ENCODE measurements around the gene NCCRP1.
A peak's percentile ranks its signal among the peaks of the same experiment; 100 is the strongest.

NCCRP1 gene

DNA sequence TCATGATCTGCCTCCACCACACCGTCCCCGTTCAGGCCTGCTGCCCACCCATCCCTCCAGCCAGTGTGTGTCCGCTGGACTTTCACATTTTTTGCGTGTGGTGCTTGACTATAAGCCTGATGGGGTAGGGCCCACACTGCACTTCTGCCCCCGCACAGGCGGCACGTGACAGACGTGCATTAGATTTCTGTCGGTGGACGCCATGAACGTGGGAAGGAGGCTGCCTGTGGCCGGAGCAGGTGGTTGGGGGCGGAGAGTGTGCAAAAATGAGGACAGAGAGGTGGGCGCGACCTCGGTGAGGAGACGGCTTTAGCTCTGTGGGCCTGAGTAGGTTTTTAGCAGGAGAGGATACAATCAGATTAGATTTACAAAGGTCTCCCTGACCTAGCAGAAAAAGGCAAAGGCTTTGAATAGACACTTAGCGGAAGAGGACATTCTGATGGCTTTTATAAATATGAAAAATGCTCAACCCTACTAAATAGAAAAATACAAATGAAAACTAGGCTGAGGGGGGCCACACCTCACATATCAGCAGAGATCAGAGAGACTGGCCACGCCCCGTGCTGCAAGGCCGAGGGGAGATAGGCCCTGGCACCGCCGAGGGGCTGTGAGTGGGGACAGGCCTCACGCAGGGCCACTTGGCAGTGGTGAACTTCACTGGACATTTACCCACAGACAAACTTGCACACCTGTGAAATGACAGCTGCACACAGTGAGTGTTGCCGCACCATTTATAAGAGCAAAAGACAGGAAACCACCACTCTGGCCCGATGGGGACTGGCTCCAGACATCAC is 45.8 kb upstream of the NCCRP1 start:
- no peak overlapping the region for H3K4me2 ChIP-seq (ENCODE audit: low read length)
- no peak overlapping the region for H3K9ac ChIP-seq (ENCODE audit: low read length)

DNA sequence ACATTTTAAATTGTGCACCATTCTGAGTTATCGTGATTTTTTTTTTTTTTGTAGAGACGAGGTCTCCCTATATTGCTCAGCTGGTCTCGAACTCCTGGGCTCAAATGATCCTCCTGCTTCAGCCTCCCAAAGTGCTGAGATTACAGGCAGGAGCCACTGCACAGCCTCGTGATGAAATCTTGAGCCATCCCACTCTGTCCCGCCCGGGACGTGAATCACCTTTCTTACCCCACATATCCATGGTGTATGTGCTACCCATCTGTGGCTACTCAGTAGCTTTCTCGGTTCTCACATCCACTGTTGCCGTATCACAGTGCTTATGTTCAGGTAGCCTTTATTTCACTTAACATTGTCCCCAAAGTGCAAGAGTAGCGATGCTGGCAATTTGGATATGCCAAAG is 44.7 kb upstream of the NCCRP1 start:
- no peak overlapping the region for H4K91ac ChIP-seq (ENCODE audit: low read depth, low read length)
- H2BK5ac ChIP-seq (ENCODE audit: low read depth, low read length, poor library complexity) = no peak overlapping the region
- no peak overlapping the region for H3K27ac ChIP-seq (ENCODE audit: low read depth, low read length)
- no peak overlapping the region for H4K12ac ChIP-seq (ENCODE audit: low read depth, low read length)
- no peak overlapping the region for H3K18ac ChIP-seq (ENCODE audit: low read length)
- H3K23ac ChIP-seq (ENCODE audit: low read length) = no peak overlapping the region
- H2AK5ac ChIP-seq (ENCODE audit: low read length) = no peak overlapping the region
- no peak overlapping the region for H3K14ac ChIP-seq (ENCODE audit: low read length)
- H3K4me3 ChIP-seq (ENCODE audit: low read depth, low read length) = no peak overlapping the region
- H2BK12ac ChIP-seq (ENCODE audit: low read length) = no peak overlapping the region
- DNase-seq = peak; percentile 57 to 69
- H3K9ac ChIP-seq (ENCODE audit: low read length) = no peak overlapping the region
- WGBS (ENCODE audit: extremely low coverage, insufficient coverage, insufficient read length) = no CpG with 5 or more reads among the region's 10 CpGs
- peaks cover 26% of the 10 kb centered on the region for H3K79me2 ChIP-seq (ENCODE audit: control insufficient read depth, insufficient read depth, low read length, poor library complexity)
- H4K8ac ChIP-seq (ENCODE audit: low read depth, low read length) = no peak overlapping the region
- H3K79me1 ChIP-seq (ENCODE audit: low read length) = peaks cover 21% of the 10 kb centered on the region
- H3K9me3 ChIP-seq (ENCODE audit: insufficient read depth, low read depth, low read length) = no peaks in the 10 kb centered on the region
- H3K4me2 ChIP-seq (ENCODE audit: low read length) = no peak overlapping the region
- peaks cover 3 to 4% of the 10 kb centered on the region in 2 experiments for H3K36me3 ChIP-seq (ENCODE audit: control insufficient read depth in 1 of 2, insufficient read depth in 2 of 2, low read length in 2 of 2)
- no peak overlapping the region for H2AFZ ChIP-seq (ENCODE audit: insufficient read depth, low read length, poor library complexity)
- peaks cover 38 to 42% of the 10 kb centered on the region in 2 experiments for H3K4me1 ChIP-seq (ENCODE audit: control insufficient read depth in 1 of 2, insufficient read depth in 2 of 2, low read length in 2 of 2)
- no peak overlapping the region for H3K4ac ChIP-seq (ENCODE audit: low read depth, low read length)
- H3K27me3 ChIP-seq (ENCODE audit: insufficient read depth, low read length) = no peaks in the 10 kb centered on the region
- H2BK120ac ChIP-seq (ENCODE audit: insufficient read depth, low read length, poor library complexity) = no peak overlapping the region

More for the DNA sequence above, 45.8 kb upstream of the NCCRP1 start:
- H3K79me1 ChIP-seq (ENCODE audit: low read length) = peaks cover 16% of the 10 kb centered on the region
- peaks cover 3 to 4% of the 10 kb centered on the region in 2 experiments for H3K36me3 ChIP-seq (ENCODE audit: control insufficient read depth in 1 of 2, insufficient read depth in 2 of 2, low read length in 2 of 2)
- peak overlapping the region; percentile 7 for H3K4ac ChIP-seq (ENCODE audit: low read depth, low read length)
- H4K91ac ChIP-seq (ENCODE audit: low read depth, low read length) = no peak overlapping the region
- H4K8ac ChIP-seq (ENCODE audit: low read depth, low read length) = no peak overlapping the region
- peaks cover 22% of the 10 kb centered on the region for H3K79me2 ChIP-seq (ENCODE audit: control insufficient read depth, insufficient read depth, low read length, poor library complexity)
- no peak overlapping the region for H3K14ac ChIP-seq (ENCODE audit: low read length)
- H2BK120ac ChIP-seq (ENCODE audit: insufficient read depth, low read length, poor library complexity) = no peak overlapping the region
- no peak overlapping the region for H3K27ac ChIP-seq (ENCODE audit: low read depth, low read length)
- no peaks in the 10 kb centered on the region for H3K27me3 ChIP-seq (ENCODE audit: insufficient read depth, low read length)
- no peak for DNase-seq
- no peak overlapping the region for H2BK5ac ChIP-seq (ENCODE audit: low read depth, low read length, poor library complexity)
- no peak overlapping the region for H3K4me3 ChIP-seq (ENCODE audit: low read depth, low read length)
- no CpG with 5 or more reads among the region's 26 CpGs for WGBS (ENCODE audit: extremely low coverage, insufficient coverage, insufficient read length)
- no peak overlapping the region for H3K23ac ChIP-seq (ENCODE audit: low read length)
- no peak overlapping the region for H2AK5ac ChIP-seq (ENCODE audit: low read length)
- H2AFZ ChIP-seq (ENCODE audit: insufficient read depth, low read length, poor library complexity) = no peak overlapping the region
- H2BK12ac ChIP-seq (ENCODE audit: low read length) = no peak overlapping the region
- no peak overlapping the region for H4K12ac ChIP-seq (ENCODE audit: low read depth, low read length)
- peaks cover 28 to 31% of the 10 kb centered on the region in 2 experiments for H3K4me1 ChIP-seq (ENCODE audit: control insufficient read depth in 1 of 2, insufficient read depth in 2 of 2, low read length in 2 of 2)
- H3K18ac ChIP-seq (ENCODE audit: low read length) = peak overlapping the region; percentile 49
- no peaks in the 10 kb centered on the region for H3K9me3 ChIP-seq (ENCODE audit: insufficient read depth, low read depth, low read length)

DNA sequence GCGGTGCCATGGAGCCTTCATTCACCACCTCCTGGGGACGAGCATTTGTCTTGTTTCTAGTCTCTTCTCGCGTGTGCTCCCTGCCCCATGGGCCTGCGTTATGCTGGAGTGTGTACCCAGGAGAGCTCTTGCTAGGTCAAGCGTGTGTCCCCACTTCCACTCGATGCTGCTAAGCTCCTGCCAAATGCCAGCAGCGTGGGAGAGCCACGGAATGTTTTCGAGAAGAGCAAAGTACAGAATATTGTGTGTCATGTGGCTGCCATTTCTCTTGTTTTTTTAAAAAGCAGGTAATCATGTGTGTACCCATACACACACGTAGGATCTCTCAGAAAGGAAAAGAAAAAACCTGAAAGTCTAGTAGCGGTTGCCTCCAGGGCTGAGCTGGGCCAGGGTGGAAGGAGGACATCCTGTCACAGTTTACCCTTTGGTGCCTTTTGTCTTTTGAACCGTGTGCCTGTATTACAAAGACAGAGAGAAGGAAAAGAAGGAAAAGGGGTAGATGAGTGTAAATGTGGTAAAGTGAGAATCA is 42.6 kb upstream of the NCCRP1 start:
- Histone ChIP-seq H3K4me2 (ENCODE audit: low read length) (peak overlapping the region; percentile 24), H3K36me3 (ENCODE audit: control insufficient read depth in 1 of 2, insufficient read depth in 2 of 2, low read length in 2 of 2) (peaks cover 6 to 12% of the 10 kb centered on the region in 2 experiments), H3K9ac (ENCODE audit: low read length) (no peak overlapping the region), H4K12ac (ENCODE audit: low read depth, low read length) (peak overlapping the region; percentile 68), H2AK5ac (ENCODE audit: low read length) (peak overlapping the region; percentile 42), H3K27ac (ENCODE audit: low read depth, low read length) (peak overlapping the region; percentile 85), H3K14ac (ENCODE audit: low read length) (peak overlapping the region; percentile 88), H4K8ac (ENCODE audit: low read depth, low read length) (peak overlapping the region; percentile 59), H2AFZ (ENCODE audit: insufficient read depth, low read length, poor library complexity) (peak overlapping the region; percentile 63), H2BK12ac (ENCODE audit: low read length) (peak overlapping the region; percentile 90), H3K23ac (ENCODE audit: low read length) (no peak overlapping the region), H3K4ac (ENCODE audit: low read depth, low read length) (peak overlapping the region; percentile 77), H3K79me1 (ENCODE audit: low read length) (peaks cover 22% of the 10 kb centered on the region), H2BK5ac (ENCODE audit: low read depth, low read length, poor library complexity) (peak overlapping the region; percentile 81), H3K27me3 (ENCODE audit: insufficient read depth, low read length) (no peaks in the 10 kb centered on the region), H3K18ac (ENCODE audit: low read length) (peak overlapping the region; percentile 90), H3K79me2 (ENCODE audit: control insufficient read depth, insufficient read depth, low read length, poor library complexity) (peaks cover 30% of the 10 kb centered on the region), H3K4me3 (ENCODE audit: low read depth, low read length) (no peak overlapping the region), H4K91ac (ENCODE audit: low read depth, low read length) (peak overlapping the region; percentile 90), H3K4me1 (ENCODE audit: control insufficient read depth in 1 of 2, insufficient read depth in 2 of 2, low read length in 2 of 2) (peaks cover 45 to 58% of the 10 kb centered on the region in 2 experiments), H2BK120ac (ENCODE audit: insufficient read depth, low read length, poor library complexity) (peak overlapping the region; percentile 84), H3K9me3 (ENCODE audit: insufficient read depth, low read depth, low read length) (peaks cover 2% of the 10 kb centered on the region)
- WGBS (ENCODE audit: extremely low coverage, insufficient coverage, insufficient read length) = no CpG with 5 or more reads among the region's 13 CpGs
- peak; percentile 76 to 78 for DNase-seq

DNA sequence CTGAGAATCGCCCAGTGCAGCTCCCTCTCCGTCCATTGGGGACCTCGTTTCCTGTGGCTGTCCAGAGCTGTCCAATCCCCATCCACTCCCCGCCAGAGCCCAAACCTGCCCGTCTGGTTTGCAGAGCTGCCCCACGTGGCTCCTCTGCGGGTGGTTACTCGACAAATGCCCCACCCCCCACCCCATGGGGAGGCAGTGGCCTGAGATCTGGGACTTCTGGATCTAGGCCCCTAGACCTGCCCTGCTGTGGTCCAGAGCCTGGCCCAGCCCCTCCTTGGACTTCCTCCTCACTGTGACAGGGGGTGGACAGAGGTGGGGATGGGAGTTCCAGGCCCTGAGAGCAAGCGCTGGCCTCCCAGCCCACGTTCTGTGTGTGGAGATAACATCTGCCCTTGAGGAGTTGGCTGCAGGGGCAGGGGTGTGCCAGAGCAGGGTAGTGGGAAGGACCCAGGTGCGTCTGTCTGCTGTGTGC is 42.1 kb upstream of the NCCRP1 start:
- H3K27me3 ChIP-seq (ENCODE audit: insufficient read depth, low read length) = no peaks in the 10 kb centered on the region
- peak overlapping the region; percentile 33 for H3K14ac ChIP-seq (ENCODE audit: low read length)
- H3K23ac ChIP-seq (ENCODE audit: low read length) = no peak overlapping the region
- peaks cover 30% of the 10 kb centered on the region for H3K79me2 ChIP-seq (ENCODE audit: control insufficient read depth, insufficient read depth, low read length, poor library complexity)
- H3K79me1 ChIP-seq (ENCODE audit: low read length) = peaks cover 22% of the 10 kb centered on the region
- H3K4me3 ChIP-seq (ENCODE audit: low read depth, low read length) = no peak overlapping the region
- peak overlapping the region; percentile 81 for H2BK5ac ChIP-seq (ENCODE audit: low read depth, low read length, poor library complexity)
- no CpG with 5 or more reads among the region's 11 CpGs for WGBS (ENCODE audit: extremely low coverage, insufficient coverage, insufficient read length)
- peaks cover 2% of the 10 kb centered on the region for H3K9me3 ChIP-seq (ENCODE audit: insufficient read depth, low read depth, low read length)
- peaks cover 45 to 58% of the 10 kb centered on the region in 2 experiments for H3K4me1 ChIP-seq (ENCODE audit: control insufficient read depth in 1 of 2, insufficient read depth in 2 of 2, low read length in 2 of 2)
- peak overlapping the region; percentile 16 for H2AK5ac ChIP-seq (ENCODE audit: low read length)
- no peak overlapping the region for H2AFZ ChIP-seq (ENCODE audit: insufficient read depth, low read length, poor library complexity)
- peak overlapping the region; percentile 85 for H3K27ac ChIP-seq (ENCODE audit: low read depth, low read length)
- H4K91ac ChIP-seq (ENCODE audit: low read depth, low read length) = peak overlapping the region; percentile 90
- peak overlapping the region; percentile 34 for H4K12ac ChIP-seq (ENCODE audit: low read depth, low read length)
- peak; percentile 91 to 92 for DNase-seq
- peak overlapping the region; percentile 80 for H3K4ac ChIP-seq (ENCODE audit: low read depth, low read length)
- H3K18ac ChIP-seq (ENCODE audit: low read length) = peak overlapping the region; percentile 43
- H2BK12ac ChIP-seq (ENCODE audit: low read length) = peak overlapping the region; percentile 39
- H4K8ac ChIP-seq (ENCODE audit: low read depth, low read length) = peak overlapping the region; percentile 11
- peak overlapping the region; percentile 32 for H3K4me2 ChIP-seq (ENCODE audit: low read length)
- H3K36me3 ChIP-seq (ENCODE audit: control insufficient read depth in 1 of 2, insufficient read depth in 2 of 2, low read length in 2 of 2) = peaks cover 6 to 12% of the 10 kb centered on the region in 2 experiments
- no peak overlapping the region for H3K9ac ChIP-seq (ENCODE audit: low read length)
- peak overlapping the region; percentile 26 for H2BK120ac ChIP-seq (ENCODE audit: insufficient read depth, low read length, poor library complexity)
